CD4-positive, alpha-beta T cell treated with Interleukin-21 for 1 hour (primary cell): ENCODE results near the gene DIAPH2.
"Not testable (repeated sequence)": the region's sequence is repeated elsewhere in the genome, so short reads cannot be mapped to it uniquely, and the experiment has no call there.

ENCODE experiments used
- DNase-seq: peaks from one replicate; pipeline ENCODE4 v3.0.0-alpha.2; 2020

DIAPH2 gene

GRCh38 chrX:97401586-97402136 lies 717.0 kb downstream of the DIAPH2 start:
- DNase-seq = no peak

GRCh38 chrX:97402333-97402732 lies 717.7 kb downstream of the DIAPH2 start:
- no peak for DNase-seq

DNA sequence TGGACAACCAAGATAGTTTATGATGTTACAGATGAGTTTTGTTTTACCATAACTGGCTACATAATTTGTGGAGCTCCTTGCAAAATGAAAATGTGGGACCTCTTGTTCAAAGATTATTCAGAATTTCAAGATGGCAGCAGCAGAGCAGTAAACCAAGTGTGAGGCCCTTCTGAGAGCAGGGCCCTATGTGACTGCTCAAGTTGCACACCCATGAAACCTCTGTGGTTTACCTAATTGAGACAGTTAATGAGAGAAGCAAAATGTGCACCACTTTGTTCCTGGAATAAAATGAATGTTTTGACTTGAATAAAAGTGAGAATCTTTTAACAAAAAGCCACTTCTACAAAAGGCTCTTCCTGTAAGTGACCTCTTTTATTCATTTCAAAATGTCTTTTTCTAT lies 718.3 kb downstream of the DIAPH2 start:
- no peak for DNase-seq

- DNase-seq = no peak
These were observed 720.5 kb downstream of the DIAPH2 start for GRCh38 chrX:97405031-97405660.

DNA sequence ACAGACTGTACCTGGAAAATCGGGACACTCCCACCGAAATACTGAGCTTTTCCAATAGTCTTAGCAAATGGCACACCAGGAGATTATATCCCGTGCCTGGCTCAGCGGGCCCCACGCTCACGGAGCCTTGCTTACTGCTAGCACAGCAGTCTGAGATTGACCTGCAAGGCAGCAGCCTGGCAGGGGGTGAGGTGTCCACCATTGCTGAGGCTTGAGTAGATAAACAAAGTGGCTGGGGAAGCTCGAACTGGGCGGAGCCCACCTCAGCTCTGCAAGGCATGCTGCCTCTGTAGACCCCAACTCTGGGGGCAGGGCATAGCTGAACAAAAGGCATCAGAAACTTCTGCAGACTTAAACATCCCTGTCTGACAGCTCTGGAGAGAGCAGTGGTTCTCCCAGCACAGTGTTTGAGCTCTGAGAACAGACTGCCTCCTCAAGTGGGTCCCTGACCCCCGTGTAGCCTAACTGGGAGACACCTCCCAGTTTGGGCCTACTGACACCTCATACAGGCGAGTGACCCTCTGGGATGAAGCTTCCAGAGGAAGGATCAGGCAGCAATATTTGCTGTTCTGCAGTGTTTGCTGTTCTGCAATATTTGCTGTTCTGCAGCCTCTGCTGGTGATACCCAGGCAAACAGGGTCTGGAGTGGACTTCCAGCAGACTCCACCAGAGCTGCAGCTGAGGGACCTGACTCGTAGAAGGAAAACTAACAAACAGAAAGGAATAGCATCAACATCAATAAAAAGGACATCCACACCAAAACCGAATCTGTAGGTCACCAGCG lies 725.2 kb downstream of the DIAPH2 start:
- not testable (repeated sequence) for DNase-seq

DNA sequence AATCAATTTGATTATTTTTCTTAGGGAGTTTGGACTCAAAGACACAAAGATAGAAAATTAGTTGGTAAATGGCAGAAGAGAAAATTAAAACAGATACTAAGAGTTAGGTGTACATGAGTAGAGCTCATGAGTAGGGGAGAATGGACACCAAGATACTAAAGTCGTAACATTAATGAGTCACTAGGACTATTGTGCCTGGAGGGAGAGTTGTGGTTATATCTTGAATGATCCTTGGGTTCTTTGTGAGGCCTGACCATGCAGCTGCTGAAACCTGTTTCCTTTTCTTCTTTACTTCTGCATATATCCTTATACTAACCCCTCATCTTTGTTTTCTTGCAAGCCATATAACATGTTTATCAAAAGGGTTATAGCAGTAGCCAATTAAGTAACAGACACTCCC lies 731.8 kb downstream of the DIAPH2 start:
- no peak for DNase-seq

- DNase-seq = no peak
These were observed 744.5 kb downstream of the DIAPH2 start for GRCh38 chrX:97429101-97429500.

GRCh38 chrX:97431281-97431680 lies 746.6 kb downstream of the DIAPH2 start:
- no peak for DNase-seq

DNA sequence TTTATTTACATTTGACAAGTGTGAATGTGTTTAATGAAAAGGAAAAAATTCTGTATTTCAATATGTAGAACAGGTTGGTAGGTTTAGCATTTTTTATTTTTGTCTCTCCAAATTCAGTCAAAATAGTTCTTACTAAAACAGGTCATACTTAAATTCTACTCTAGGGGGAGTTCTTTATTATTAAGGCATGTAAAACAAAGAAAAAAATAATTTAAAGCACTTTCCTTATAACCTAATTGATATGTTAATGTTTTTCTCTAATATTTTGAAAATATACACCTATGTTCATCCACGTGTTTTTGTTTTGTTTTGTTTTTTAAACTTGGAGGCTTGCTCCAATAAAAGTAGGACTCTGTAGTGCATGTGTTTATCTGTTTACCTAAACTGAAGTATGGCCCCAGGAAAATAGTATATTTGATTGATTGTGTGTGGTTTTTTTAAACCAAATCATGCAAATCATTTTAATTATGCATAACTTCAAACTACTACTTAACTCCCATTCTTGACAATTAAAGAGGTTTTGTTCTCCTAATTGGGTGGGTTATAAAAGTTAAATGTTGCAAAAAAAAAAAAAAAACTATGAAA lies 761.7 kb downstream of the DIAPH2 start:
- no peak for DNase-seq

DNA sequence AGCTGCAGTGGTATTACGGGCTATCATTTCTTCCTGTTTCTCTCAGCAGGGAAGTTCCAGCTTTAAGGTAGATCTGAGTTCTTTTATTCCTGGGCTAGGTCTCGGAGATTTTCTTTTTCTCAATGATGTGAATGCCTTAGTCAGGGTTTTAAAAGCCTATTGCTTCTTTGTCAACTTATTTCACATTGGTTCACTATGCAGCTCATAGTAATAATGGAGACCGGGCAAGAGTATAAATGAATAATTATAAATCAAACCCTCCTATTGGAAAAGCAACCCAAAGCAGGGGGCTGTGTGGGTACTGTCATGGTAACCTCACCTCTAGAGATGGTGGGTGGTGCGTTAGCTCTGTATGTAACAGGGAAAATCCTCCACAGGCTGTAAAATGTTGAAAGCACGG lies 762.7 kb downstream of the DIAPH2 start:
- DNase-seq = no peak

GRCh38 chrX:97452283-97452682 lies 767.6 kb downstream of the DIAPH2 start:
- DNase-seq = no peak

- no peak for DNase-seq
These were observed 777.1 kb downstream of the DIAPH2 start for GRCh38 chrX:97461763-97462162.

DNA sequence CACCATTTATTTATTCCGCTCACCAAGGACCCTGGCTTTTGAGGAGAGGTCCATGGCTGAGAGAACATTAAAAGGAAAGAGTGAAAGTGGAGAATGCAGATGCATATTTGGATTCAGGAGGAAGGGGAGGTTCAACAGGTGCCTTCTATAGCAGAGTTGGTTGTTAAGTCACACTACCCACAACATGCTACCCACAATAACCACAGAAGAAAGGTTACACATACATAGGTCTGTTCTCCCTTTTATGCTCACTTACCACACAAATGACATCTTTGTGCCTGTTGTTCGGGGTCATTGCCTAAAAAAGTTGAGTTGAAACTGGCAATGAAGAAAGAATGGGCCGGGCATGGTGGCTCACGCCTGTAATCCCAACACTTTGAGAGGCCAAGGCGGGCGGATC lies 786.4 kb downstream of the DIAPH2 start:
- DNase-seq = no peak

GRCh38 chrX:97474933-97475332 lies 790.3 kb downstream of the DIAPH2 start:
- no peak for DNase-seq

DNA sequence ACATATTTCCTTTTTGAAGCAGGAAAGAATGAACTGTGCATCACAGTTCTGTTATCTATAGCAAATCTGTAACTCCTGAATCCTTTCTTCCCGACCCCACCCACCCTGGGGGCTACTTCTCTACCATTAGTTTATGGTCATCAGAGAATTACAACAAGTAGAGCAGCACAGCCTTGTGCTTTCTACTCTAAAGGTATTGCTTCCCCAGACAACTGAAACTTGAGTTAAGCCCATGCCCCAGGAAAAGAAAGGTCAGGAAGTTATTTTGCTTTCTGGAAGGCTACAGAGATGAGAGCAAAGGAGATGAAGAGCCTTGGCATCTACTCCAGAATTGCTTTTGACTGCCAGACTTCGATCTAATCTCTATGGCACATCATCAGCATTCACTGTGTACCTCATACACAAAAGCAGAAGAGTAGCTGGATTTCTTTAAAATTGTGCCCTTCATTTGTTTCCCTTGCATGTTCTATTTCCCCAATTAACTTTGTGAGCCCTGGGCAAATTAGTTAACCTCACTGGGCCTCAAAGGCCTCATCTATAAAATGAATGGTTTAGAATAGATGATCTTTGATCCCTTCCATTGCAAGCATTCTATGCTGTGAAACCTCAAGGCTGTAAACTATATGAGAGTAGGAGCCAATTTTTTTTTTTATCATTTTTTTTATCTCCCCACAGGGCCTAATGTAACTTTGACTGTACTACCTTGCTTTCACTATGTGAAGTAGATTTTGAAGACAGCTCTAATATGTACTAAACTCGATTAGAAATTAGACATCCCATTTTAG lies 794.7 kb downstream of the DIAPH2 start:
- no peak for DNase-seq

GRCh38 chrX:97481228-97481627 lies 796.6 kb downstream of the DIAPH2 start:
- DNase-seq = no peak

- DNase-seq = no peak
These were observed 798.1 kb downstream of the DIAPH2 start for GRCh38 chrX:97482666-97483300.

DNA sequence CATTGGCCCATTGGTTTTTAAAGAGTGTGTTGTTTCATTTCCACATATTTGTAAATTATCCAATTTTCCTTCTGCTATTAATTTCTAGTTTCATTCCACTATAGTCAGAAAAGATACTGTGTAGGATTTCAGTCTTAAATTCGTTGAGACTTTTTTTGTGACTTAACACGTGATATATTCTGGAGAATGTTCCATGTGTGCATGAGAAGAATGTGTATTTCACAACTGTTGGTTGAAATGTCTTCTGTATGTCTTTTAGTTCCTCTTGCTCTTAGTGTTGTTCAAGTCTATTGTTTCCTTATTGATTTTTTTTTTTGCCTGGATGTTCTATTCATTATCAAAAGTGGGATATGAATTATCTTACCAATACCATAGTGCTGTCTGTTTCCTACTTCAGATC lies 806.0 kb downstream of the DIAPH2 start:
- no peak for DNase-seq

GRCh38 chrX:97494756-97495372 lies 810.2 kb downstream of the DIAPH2 start:
- no peak for DNase-seq

- DNase-seq = no peak
These were observed 813.5 kb downstream of the DIAPH2 start for GRCh38 chrX:97498093-97498492.

DNA sequence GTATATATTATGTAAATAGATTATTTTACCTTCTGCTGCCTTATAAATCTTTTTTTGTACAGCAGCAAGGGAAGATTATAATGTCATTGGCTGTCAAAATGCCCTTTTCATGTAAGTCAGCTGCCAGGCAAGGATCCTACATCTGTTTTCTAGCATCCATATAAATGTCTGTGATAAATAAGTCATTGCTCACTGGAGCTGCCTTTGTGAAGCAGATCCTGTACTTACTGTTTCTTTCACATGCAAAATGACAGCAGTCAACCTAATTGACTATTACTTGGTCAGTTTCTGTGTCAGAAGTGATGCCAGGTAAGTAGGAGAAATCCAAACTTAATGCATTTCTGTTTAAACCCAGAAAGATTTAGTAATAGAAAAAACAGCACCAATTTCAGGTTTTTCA lies 819.8 kb downstream of the DIAPH2 start:
- DNase-seq = no peak

DNA sequence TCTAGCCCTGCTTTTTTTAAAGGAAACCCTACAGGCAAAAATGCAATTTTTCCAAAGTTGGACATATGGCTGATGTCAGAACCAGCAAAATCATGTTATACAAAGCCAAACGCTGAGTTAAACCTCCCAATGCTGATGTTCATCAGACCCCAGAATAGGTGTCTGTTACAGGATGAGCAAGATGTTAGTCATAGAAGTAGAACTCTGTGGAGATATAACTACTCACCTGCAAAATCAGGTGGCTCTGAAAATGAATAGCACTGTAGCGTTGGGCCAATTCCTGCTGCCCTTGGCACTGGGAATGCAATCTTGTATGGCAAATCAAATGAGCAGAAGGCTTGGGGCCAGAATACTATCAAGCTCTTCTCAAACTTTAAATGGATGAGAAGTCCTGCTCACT lies 833.1 kb downstream of the DIAPH2 start:
- no peak for DNase-seq
